ENCODE data around the gene ZNF749.
"Not testable (repeated sequence)": the region's sequence is repeated elsewhere in the genome, so short reads cannot be mapped to it uniquely, and the experiment has no call there.

Gene ZNF749

GRCh38 chr19:57473646-57474045, 38.5 kb downstream of the ZNF749 start:
- DNase-seq, result no peak

GRCh38 chr19:57477191-57478008, 42.3 kb downstream of the ZNF749 start, which contains the start of gene ZNF772:
TSS of gene ZNF772 (minus strand) at chr19:57477566. CDS start at chr19:57477309, 257 bp downstream.
- no peak for DNase-seq

- DNase-seq, result peak; percentile 65
These were observed 52.6 kb downstream of the ZNF749 start, which contains the start of gene ZNF419 for GRCh38 chr19:57487477-57488298. TSS of gene ZNF419 (plus strand) at chr19:57487750. CDS start at chr19:57487951, 201 bp downstream.

DNA sequence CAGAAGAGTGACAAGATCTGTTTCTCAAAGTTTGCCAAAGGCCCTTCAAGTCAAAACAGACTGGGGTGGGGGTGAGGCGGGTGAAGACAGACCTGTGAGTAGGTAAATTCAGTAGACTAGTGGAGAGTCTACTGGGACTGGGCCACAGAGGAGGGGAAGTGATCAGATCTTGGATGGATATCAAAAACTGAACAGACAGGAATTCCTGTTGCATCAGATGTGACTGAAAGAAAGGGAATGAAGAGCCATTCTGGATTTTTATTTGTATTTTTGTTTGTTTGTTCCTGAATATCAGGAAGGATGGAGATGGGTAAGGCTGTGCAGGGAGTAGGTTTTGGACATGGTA, 53.1 kb downstream of the ZNF749 start:
- DNase-seq, result not testable (repeated sequence)
